Liver (tissue), 9 donors: ENCODE measurements around the gene IRF3. TPM values are rescaled to one million over a fixed set of nuclear protein-coding genes. Genes with fewer than 3 reads are reported as not detected.

Source experiments
- DNase-seq: peaks from one replicate; pipeline ENCODE4 v3.0.0-alpha.2; 2017; ENCODE audit warnings: low spot score
- H3K27ac ChIP-seq, 2 donors: one replicate each; pipeline ENCODE4 v1.7.0; 2013; ENCODE audit warnings: inconsistent platforms in 2 of 2, low read length in 2 of 2, control low read depth in 1 of 2, low read depth in 1 of 2, mild to moderate bottlenecking in 1 of 2
- H3K27me3 ChIP-seq, 4 donors: one replicate each; pipeline versions ENCODE4 v1.6.1 to v1.7.0; 2013; ENCODE audit warnings: low read length in 3 of 4, inconsistent platforms in 1 of 4, mild to moderate bottlenecking in 1 of 4, moderate library complexity in 1 of 4; ENCODE audit not compliant: control insufficient read depth in 4 of 4, insufficient read depth in 4 of 4
- H3K36me3 ChIP-seq, 4 donors: one replicate each; pipeline versions ENCODE4 v1.6.1 to v1.7.0; 2013; ENCODE audit warnings: low read length in 3 of 4, mild to moderate bottlenecking in 3 of 4, low read depth in 1 of 4, moderate library complexity in 1 of 4; ENCODE audit not compliant: control insufficient read depth in 4 of 4, insufficient read depth in 3 of 4
- H3K4me1 ChIP-seq, 4 donors: one replicate each; pipeline versions ENCODE4 v1.6.1 to v1.7.0; 2013; ENCODE audit warnings: low read length in 3 of 4, mild to moderate bottlenecking in 3 of 4, moderate library complexity in 1 of 4; ENCODE audit not compliant: control insufficient read depth in 4 of 4, insufficient read depth in 4 of 4
- H3K4me3 ChIP-seq, 3 donors: one replicate each; pipeline versions ENCODE4 v1.6.1 to v1.7.0; 2013; ENCODE audit warnings: low read length in 3 of 3, control low read depth in 1 of 3, low read depth in 1 of 3, mild to moderate bottlenecking in 1 of 3
- H3K9ac ChIP-seq, 2 donors: one replicate each; pipeline ENCODE4 v1.7.0; 2013; ENCODE audit warnings: low read length in 2 of 2, mild to moderate bottlenecking in 2 of 2, moderate library complexity in 2 of 2, control low read depth in 1 of 2, low read depth in 1 of 2
- H3K9me3 ChIP-seq, 4 donors: one replicate each; pipeline versions ENCODE4 v1.6.1 to v1.7.0; 2013; ENCODE audit warnings: low read length in 3 of 4; ENCODE audit not compliant: control insufficient read depth in 4 of 4
- ATF3 ChIP-seq: IDR thresholded peaks from 2 replicates; pipeline ENCODE4 v1.6.1; 2016; ENCODE audit warnings: antibody characterized with exemption
- EGR1 ChIP-seq, 2 donors: IDR thresholded peaks; 2 replicates each; pipeline ENCODE4 v1.6.1; 2016 to 2018; ENCODE audit warnings: antibody characterized with exemption in 2 of 2, low read depth in 2 of 2
- FOXA1 ChIP-seq: IDR thresholded peaks from 2 replicates; pipeline ENCODE4 v1.6.1; 2016; ENCODE audit warnings: antibody characterized with exemption
- FOXA2 ChIP-seq: IDR thresholded peaks from 2 replicates; pipeline ENCODE4 v1.6.1; 2016; ENCODE audit warnings: antibody characterized with exemption
- HNF4A ChIP-seq, 2 donors: conservative IDR thresholded peaks; 2 replicates each; pipeline ENCODE4 v1.6.1; 2016; ENCODE audit warnings: antibody characterized with exemption in 2 of 2, mild to moderate bottlenecking in 2 of 2
- HNF4G ChIP-seq: IDR thresholded peaks from 2 replicates; pipeline ENCODE4 v1.6.1; 2016; ENCODE audit warnings: antibody characterized with exemption
- JUND ChIP-seq, 2 donors: IDR thresholded peaks; 2 replicates each; pipeline ENCODE4 v1.6.1; 2016; ENCODE audit warnings: antibody characterized with exemption in 2 of 2
- NR2F2 ChIP-seq: IDR thresholded peaks from 2 replicates; pipeline ENCODE4 v1.6.1; 2016; ENCODE audit warnings: antibody characterized with exemption
- RAD21 ChIP-seq, 2 donors: IDR thresholded peaks; 2 replicates each; pipeline ENCODE4 v1.6.1; 2016; ENCODE audit warnings: antibody characterized with exemption in 2 of 2, mild to moderate bottlenecking in 2 of 2
- RXRA ChIP-seq, 2 donors: IDR thresholded peaks; 2 replicates each; pipeline ENCODE4 v1.6.1; 2017 to 2018; ENCODE audit warnings: antibody characterized with exemption in 2 of 2, mild to moderate bottlenecking in 1 of 2
- SP1 ChIP-seq: IDR thresholded peaks from 2 replicates; pipeline ENCODE4 v1.6.1; 2018; ENCODE audit warnings: antibody characterized with exemption, mild to moderate bottlenecking
- TAF1 ChIP-seq: conservative IDR thresholded peaks from 2 replicates; pipeline ENCODE4 v1.6.1; 2016; ENCODE audit warnings: antibody characterized with exemption, mild to moderate bottlenecking
- YY1 ChIP-seq: IDR thresholded peaks from 2 replicates; pipeline ENCODE4 v1.6.1; 2016; ENCODE audit warnings: antibody characterized with exemption, mild to moderate bottlenecking
- ZBTB33 ChIP-seq: IDR thresholded peaks from 2 replicates; pipeline ENCODE4 v1.6.1; 2016; ENCODE audit warnings: antibody characterized with exemption
- WGBS: extraction: QIAGEN DNeasy Blood & Tissue Kit; methylation state at CpG from one replicate; pipeline ENCODE4 v1.1.7; 2013; 5-methylcytosine and 5-hydroxymethylcytosine counted together
- polyA plus RNA-seq, 2 donors: library from polyadenylated mRNA; stranded (reverse) in 1 of 2; unstranded in 1 of 2; fragments of 200-250 nt in 1 of 2; fragments of >200 nt in 1 of 2; fragmentation: Nextera tagmentation in 1 of 2; extraction: Ambion mirVana in 1 of 2; gene quantifications; one replicate each; pipeline versions ENCODE4 v1.2.1 to v1.2.3, GENCODE V29; 2013 to 2015
- total RNA-seq, 2 donors: library from RNA; depleted of rRNA; stranded (reverse); fragments of >200 nt; gene quantifications; one replicate each; pipeline ENCODE4 v1.2.3, GENCODE V29; 2014
- TF ChIP-seq, protein P1 (sequence below): fragments of 150-350 bp; IDR thresholded peaks from 2 replicates; pipeline ENCODE4 v1.5.1; 2017; ENCODE audit warnings: improper control_type of control experiment, low read depth, low read length; ENCODE audit not compliant: missing input control
- TF ChIP-seq, protein P2 (sequence below): IDR thresholded peaks from 2 replicates; pipeline ENCODE4 v1.6.1; 2016; ENCODE audit warnings: antibody characterized with exemption
- TF ChIP-seq, protein P3 (sequence below): IDR thresholded peaks from 2 replicates; pipeline ENCODE4 v1.6.1; 2016; ENCODE audit warnings: antibody characterized with exemption, mild to moderate bottlenecking
- donor health status: healthy.
- donor health status: healthy.
- donor health status: healthy.
- donor health status: healthy.
- donor health status: healthy.

The IRF3 gene
- total and polyA plus RNA-seq, 4 donors: 18.2 to 33.6 (median 28.1) TPM

GRCh38 chr19:49653466-49653806 is 12.2 kb downstream of the IRF3 start:
- no peak overlapping the region for H3K27ac ChIP-seq
- TF ChIP-seq HNF4A (conservative IDR thresholded peaks at IDR 0.05) (no peak), HNF4G (no peak), EGR1 (IDR thresholded peaks at IDR 0.05; ENCODE audit: low read depth in 2 of 2) (no peak), FOXA2 (no peak), ATF3 (no peak), JUND (IDR thresholded peaks at IDR 0.05) (no peak), TAF1 (no peak), SP1 (no peak), ZBTB33 (no peak), RAD21 (IDR thresholded peaks at IDR 0.05) (no peak), NR2F2 (no peak), RXRA (IDR thresholded peaks at IDR 0.05) (no peak), YY1 (no peak), FOXA1 (no peak)
- TF ChIP-seq, protein P1, sequence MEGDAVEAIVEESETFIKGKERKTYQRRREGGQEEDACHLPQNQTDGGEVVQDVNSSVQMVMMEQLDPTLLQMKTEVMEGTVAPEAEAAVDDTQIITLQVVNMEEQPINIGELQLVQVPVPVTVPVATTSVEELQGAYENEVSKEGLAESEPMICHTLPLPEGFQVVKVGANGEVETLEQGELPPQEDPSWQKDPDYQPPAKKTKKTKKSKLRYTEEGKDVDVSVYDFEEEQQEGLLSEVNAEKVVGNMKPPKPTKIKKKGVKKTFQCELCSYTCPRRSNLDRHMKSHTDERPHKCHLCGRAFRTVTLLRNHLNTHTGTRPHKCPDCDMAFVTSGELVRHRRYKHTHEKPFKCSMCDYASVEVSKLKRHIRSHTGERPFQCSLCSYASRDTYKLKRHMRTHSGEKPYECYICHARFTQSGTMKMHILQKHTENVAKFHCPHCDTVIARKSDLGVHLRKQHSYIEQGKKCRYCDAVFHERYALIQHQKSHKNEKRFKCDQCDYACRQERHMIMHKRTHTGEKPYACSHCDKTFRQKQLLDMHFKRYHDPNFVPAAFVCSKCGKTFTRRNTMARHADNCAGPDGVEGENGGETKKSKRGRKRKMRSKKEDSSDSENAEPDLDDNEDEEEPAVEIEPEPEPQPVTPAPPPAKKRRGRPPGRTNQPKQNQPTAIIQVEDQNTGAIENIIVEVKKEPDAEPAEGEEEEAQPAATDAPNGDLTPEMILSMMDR: no peak
- TF ChIP-seq, protein P2, sequence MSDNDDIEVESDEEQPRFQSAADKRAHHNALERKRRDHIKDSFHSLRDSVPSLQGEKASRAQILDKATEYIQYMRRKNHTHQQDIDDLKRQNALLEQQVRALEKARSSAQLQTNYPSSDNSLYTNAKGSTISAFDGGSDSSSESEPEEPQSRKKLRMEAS: no peak
- TF ChIP-seq, protein P3, sequence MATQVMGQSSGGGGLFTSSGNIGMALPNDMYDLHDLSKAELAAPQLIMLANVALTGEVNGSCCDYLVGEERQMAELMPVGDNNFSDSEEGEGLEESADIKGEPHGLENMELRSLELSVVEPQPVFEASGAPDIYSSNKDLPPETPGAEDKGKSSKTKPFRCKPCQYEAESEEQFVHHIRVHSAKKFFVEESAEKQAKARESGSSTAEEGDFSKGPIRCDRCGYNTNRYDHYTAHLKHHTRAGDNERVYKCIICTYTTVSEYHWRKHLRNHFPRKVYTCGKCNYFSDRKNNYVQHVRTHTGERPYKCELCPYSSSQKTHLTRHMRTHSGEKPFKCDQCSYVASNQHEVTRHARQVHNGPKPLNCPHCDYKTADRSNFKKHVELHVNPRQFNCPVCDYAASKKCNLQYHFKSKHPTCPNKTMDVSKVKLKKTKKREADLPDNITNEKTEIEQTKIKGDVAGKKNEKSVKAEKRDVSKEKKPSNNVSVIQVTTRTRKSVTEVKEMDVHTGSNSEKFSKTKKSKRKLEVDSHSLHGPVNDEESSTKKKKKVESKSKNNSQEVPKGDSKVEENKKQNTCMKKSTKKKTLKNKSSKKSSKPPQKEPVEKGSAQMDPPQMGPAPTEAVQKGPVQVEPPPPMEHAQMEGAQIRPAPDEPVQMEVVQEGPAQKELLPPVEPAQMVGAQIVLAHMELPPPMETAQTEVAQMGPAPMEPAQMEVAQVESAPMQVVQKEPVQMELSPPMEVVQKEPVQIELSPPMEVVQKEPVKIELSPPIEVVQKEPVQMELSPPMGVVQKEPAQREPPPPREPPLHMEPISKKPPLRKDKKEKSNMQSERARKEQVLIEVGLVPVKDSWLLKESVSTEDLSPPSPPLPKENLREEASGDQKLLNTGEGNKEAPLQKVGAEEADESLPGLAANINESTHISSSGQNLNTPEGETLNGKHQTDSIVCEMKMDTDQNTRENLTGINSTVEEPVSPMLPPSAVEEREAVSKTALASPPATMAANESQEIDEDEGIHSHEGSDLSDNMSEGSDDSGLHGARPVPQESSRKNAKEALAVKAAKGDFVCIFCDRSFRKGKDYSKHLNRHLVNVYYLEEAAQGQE: no peak
- H3K9ac ChIP-seq: no peak overlapping the region
- no peak overlapping the region for H3K4me3 ChIP-seq
- no peak for DNase-seq
- WGBS: 94% methylated on average over 13 of the region's 13 CpGs
- no peaks in the 10 kb centered on the region for H3K27me3 ChIP-seq
- no peaks in the 10 kb centered on the region for H3K4me1 ChIP-seq
- no peaks in the 10 kb centered on the region for H3K9me3 ChIP-seq
- peaks cover 31 to 77% (median 42%) of the 10 kb centered on the region in 4 donors for H3K36me3 ChIP-seq
